GM21717 (cell line): ENCODE measurements around the gene C11orf68.

ENCODE experiments used
- ATAC-seq: cut with Tn5 transposase; IDR thresholded peaks from one replicate; pipeline ENCODE4 v1.9.1; 2021; ENCODE audit warnings: mild to moderate bottlenecking, moderate library complexity; ENCODE audit not compliant: unreplicated experiment

Gene C11orf68

DNA sequence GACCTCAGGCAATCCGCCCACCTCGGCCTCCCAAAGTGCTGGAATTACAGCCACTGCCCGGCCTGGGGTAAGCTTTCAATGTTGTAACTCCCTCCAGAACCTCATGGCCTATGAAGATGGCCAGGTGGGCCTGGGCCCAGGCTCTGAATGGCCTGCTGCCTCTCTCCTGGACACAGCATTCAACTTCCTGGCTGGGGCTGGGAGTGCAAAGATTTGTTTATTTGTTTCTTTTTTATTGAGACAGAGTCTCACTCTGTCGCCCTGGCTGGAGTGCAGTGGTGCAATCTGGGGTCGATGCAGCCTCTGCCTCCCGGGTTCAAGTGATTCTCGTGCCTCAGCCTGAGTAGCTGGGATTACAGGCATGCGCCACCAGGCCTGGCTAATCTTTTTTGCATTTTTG is 25.9 kb upstream of the C11orf68 start:
- ATAC-seq = no peak

DNA sequence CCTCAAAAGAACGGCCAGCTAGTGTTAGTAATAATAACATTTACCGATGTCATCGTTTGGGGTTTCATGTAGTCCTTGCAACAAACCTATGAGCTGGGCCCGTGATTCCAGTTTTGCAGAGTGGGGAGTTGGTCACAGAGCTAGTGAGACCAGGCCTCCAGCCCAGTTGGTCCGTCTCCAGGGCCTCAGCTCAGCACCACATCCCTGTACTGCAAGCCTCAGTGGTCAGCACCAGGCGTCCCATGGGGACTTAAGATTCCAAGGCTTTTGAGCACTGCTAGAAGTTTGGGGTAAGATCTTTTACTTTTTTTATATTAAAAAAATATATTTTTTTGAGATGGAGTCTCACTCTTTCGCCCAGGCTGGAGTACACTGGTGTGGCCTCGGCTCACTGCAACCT is 25.3 kb upstream of the C11orf68 start:
- no peak for ATAC-seq

DNA sequence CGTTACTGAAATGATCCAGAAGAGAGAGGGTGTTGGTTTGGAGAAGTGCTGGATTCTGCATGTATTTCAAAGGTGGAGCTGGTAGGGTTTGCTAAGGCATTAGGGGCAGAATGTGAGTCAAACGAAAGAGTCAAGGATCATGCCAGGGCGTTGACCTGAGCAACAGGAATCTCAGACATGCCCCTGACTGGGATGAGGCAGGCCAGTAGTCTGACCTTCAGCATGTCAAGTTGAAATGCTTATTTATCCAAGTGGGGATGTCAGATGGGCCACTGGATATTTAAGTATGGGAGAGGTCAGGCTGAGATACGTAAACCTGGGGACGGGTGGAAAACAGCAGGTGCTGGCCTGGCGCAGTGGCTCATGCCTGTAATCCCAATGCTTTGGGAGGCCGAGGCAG is 23.7 kb upstream of the C11orf68 start:
- no peak for ATAC-seq

DNA sequence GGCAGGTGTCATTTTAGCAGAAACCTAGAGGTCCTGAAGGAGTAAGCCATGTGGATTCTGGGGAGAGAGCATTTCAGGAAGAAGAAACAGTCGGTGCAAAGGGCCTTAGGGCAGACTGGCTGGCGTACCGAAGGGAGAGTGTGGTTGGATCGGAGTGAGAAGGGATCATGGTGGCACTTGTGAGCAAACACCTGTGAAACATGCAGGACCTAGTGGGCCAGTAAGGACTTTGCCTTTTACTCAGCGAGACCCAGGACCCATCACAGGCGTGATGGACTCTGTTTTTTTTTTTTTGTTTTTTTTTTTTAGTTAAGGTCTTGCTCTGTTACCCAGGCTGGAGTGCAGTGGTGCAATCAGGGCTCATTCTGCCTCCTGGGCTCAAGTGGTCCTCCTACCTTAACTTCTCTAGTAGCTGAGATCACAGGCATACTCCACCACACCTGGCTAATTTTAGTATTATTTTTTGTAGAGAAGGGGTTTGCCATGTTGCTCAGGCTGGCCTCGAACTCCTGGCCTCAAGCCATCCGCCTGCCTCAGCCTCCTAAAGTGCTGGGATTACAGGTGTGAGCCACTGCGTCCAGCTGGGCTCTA is 23.0 kb upstream of the C11orf68 start:
- no peak for ATAC-seq

DNA sequence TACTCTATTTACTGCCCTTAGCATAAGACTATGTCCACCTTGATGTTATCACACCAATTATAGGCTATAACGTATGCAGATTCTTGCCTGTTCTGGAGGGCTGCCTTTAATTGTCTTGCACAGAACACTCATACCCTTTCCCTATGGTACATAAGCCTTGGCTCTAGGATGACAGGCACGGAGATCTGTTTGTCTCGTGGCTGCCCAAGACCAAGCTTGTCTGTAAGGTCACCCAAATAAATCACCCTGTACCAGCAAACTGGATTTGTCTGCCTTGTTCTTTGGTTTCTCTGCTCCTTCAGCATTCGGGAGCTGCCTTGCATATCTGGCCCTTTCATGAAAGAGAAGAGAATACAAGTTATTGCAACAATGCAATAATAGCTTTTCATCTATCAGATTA is 18.9 kb upstream of the C11orf68 start:
- no peak for ATAC-seq

DNA sequence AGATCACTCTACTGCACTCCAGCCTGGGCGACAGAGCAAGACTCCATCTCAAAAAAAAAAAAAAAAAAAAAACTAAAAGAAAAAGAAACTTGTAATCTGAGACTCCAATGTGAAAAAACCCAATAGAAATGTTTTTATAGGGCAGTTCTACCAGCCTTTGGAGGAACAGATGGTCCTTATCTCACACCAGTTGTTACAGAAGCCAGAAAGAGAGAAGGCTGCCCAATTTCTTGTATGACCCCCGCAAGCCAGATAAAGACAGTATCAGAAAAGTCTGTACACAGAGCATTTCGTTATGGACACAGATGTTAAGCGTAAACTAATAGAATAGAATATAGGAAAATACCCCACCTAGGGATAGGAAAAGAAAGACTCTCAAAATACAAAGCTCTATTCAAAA is 15.2 kb upstream of the C11orf68 start:
- no peak for ATAC-seq

DNA sequence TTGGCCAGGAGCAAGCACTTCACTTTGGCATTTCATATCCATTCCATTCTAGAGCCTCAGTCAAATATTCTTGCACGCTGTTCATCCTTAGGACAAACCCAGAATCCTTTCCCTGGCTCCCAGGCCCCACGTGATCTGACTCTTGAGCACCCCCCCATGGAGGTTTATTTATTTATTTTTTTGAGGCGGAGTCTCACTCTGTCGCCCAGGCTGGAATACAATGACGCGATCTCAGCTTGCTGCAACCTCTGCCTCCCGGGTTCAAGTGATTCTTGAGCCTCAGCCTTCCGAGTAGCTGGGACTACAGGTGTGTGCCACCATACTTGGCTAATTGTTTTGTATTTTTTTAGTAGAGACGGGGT is 13.7 kb upstream of the C11orf68 start:
- ATAC-seq = no peak

DNA sequence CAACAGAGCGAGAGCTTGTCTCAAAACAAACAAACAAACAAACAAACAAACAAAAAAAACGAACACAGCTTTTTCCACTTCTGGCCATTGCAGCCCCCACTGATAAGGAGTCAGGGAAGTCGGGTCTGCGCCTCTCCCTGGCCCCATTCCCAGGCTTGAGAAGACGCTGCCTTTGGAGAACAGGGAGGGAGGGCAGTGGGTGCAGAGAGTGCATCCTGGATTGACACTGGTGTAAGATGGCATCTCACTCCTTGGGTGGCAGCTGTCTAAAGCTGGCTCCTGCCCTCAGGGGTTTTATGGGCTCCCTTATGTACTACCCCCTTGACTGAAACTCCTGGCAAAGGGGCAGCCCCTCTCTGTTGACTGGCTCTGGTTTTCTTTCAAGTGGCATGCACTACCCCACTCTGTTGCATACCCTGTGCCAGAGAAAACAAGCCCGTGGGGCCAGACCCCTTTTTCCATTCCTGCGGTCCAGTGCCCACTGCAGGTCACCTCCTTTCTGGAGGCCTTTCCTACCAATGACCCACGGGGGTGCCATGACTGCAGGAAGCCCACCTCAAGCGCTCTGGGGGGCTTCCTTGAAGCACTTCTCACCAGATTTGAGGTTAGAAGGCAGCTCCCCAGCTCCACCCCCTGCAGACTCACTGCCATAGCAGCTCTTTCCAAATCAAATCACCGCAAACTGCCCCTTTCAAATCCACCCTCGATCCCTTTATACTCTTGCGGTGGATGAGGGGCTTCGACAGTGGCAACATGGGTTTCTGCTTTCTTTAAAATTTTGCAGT is 13.1 kb upstream of the C11orf68 start:
- ATAC-seq = no peak

DNA sequence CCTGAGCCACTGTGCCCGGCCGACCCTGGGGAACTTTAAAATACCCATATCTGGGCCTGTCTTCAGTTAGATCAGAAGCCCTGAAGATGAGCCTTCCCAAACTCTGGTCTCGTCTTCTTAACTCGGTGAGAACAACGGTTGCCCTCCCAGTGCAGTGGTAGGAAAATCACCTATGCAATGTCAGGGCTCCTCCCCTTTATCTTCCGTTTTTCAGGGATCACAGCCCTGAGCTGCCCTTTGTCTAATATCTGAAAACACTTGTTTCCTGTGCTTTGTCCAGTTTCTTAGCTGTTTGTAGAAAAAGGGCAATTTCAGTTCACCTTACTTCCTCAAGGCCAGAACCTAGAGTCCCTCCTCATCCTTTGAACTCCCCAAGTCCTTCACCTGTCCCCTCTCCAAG is 9.8 kb upstream of the C11orf68 start:
- ATAC-seq = no peak

DNA sequence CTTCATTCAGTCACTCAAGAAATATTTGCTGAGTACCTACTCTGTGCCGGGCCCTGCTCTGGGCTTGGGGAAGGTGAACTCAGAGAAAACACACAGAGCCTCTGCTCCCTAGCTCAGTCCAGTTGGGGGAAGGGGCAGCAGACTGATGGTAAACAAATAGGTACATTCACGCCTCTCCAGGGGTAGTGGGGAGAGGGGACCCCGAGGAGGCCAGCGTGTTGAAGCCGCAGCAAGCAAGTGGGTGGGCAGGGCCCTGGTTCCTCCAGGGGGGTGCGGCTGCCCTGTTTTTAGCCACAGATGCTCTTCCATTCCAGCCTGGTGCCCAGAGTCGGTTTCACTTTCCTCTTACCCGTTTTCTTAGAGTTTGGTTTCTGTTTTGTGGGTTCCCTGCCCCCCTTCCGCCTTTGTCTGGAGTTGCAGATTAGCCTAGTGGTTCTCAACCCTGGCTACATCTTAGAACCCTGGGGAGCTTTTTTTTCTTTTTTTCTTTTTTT is 9.1 kb upstream of the C11orf68 start:
- ATAC-seq = peak; percentile 70

DNA sequence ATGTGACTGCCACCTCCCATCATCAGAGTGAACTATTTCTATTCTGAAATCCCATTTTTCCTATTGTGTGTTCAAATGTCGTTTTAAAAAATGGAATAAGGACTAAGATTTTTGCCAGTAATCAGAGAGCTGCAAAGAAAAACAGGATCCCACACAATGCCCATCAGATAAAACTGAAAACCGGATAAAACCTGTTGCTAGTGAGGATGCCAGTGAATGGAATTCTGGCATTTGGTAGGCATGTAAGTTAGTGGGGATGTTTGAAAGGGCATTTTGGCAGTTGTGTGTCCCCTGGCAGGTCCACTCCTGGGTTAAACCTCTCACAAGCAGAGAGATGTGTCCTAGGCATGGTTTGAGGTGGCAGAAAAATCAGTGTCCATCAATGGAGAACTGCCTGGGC is 6.5 kb upstream of the C11orf68 start:
- ATAC-seq = no peak

DNA sequence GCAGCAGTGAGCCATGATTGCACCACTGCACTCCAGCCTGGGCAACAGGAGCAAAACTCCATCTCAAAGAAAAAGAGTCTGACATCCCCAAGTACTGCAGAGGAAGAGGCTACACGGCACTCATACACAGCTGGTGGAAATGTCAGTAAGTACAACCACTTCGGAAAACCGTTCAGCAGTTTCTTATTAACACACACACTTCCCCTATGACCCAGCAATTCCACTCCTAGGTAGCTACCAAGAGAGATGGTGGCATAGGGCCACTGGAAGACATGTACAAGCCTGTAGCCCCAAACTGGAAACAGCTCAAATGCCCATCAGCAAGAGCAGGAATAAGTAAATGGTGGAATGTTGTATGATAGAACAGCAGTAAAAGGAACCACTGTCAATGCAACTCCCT is 3.7 kb upstream of the C11orf68 start:
- no peak for ATAC-seq

DNA sequence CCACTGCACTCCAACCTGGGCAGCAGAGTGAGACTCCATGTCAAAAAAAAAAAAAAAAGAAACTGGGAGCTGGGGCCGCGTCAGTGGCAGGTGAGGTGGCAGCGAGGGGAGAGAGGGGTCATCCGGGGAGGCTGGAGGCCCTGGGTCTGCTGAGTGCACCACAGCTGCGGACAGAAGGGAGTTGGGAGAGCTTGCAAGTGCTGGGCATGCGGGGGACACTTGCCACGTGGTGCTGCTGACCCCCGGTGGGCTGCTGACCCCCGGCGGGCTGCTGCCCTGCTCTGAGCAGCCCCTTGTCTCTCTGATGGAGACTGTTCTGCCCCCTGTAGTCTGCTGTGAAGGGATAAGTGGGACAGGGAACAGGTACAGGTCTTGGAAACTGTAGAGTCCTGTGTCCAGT is 3.0 kb upstream of the C11orf68 start:
- no peak for ATAC-seq

DNA sequence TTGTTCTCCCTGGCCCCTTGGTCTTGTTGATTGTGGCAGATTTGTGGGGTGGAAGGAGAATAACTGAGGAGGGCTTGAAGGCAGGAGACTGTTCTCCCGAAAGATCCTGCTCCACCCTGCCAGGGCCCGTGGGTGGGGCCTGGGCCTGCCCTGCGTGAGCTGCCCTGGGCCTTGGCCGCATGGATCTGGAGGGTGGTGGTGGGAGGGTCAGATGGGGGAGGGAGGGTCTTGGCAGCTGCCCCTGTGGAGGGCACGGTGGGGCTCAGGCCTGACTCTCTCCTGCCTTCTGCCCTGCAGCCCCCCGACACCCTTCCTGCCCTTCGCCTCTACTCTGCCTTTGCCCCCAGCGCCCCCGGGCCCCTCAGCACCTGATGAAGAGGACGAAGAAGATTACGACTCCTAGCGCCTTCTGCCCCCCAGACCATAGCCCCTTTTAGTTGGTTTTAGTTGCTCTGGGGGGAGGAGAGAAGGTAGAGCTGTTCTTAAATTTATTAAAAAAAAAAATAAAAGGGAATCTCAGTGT is 2.2 kb upstream of the C11orf68 start:
- no peak for ATAC-seq

DNA sequence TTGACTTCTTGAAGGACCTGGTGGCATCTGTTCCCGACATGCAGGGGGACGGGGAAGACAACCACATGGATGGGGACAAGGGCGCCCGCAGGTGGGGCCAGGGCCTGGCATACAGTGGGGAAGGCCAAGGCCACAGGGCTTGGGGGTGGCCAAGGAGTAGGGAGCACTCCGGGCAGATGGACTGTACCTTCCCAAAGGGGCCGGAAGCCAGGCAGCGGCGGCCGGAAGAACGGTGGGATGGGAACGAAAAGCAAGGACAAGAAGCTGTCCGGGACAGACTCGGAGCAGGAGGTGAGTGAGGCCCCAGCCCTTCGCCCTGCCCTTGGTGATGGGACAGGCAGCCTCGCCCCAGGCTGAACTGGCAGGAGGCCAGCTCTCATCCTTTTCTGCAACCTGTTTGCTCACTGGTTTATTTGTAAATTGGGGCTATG is 1.5 kb upstream of the C11orf68 start:
- no peak for ATAC-seq

DNA sequence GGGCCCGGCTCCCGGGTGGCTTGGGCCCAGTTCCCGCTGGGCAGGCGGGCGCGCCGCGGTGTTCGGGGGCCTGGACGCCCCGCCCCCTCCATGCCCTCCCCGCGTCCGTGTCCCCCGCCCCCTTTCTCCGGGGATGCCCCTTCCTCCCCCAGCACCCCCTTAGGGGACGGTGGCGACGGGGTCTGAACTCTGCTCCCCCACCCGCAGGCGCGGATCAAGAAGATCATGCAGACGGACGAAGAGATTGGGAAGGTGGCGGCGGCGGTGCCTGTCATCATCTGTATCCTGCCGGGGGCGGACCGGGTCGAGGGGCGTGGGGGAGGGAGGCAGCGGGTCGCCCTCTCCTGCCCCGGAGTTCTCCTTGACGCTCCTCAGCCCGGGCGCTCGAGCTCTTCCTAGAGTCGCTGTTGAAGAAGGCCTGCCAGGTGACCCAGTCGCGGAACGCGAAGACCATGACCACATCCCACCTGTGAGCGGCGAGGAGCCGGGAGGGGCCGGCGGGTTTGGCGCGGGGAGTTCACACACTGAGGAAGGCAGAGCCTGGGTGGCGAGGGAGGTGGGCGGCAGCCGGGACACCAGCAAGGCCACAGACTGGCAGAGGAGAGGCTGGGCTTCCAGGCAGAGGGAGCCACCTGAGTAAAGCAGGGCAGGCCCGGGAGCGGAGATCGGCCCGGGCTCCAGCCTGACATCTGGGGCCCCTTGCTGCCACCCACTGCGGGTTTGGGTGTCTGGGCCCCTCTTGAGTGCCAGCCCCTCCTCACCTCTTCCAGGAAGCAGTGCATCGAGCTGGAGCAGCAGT is 910 bp upstream of the C11orf68 start:
- peak; percentile 35 for ATAC-seq

DNA sequence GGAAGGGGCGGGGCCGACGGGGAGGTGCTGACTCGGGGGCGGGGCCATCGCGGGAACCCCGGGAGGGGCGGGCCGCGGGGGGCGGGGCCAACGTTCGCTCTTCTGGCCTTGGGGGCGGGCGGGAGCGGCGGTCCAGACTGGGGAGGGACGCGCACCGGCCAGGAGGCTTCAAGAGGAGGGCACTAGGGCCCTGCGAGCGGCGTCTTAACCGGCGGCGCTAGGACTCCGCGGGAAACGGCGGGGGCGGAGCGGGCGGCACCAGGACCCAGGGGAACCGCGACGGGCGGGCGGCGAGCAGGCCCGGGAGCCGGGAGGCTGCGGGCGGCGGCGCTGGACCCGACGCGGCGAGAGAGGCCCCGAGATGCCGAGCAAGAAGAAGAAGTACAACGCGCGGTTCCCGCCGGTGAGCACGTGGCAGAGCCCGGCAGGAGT is 295 bp upstream of the C11orf68 start, which contains the start of gene DRAP1:
Gene DRAP1, plus strand, starts transcription at position 286 of the 432 bp plus-strand sequence. Its CDS starts 76 bp downstream, at position 362.
- ATAC-seq = peak; percentile 69

DNA sequence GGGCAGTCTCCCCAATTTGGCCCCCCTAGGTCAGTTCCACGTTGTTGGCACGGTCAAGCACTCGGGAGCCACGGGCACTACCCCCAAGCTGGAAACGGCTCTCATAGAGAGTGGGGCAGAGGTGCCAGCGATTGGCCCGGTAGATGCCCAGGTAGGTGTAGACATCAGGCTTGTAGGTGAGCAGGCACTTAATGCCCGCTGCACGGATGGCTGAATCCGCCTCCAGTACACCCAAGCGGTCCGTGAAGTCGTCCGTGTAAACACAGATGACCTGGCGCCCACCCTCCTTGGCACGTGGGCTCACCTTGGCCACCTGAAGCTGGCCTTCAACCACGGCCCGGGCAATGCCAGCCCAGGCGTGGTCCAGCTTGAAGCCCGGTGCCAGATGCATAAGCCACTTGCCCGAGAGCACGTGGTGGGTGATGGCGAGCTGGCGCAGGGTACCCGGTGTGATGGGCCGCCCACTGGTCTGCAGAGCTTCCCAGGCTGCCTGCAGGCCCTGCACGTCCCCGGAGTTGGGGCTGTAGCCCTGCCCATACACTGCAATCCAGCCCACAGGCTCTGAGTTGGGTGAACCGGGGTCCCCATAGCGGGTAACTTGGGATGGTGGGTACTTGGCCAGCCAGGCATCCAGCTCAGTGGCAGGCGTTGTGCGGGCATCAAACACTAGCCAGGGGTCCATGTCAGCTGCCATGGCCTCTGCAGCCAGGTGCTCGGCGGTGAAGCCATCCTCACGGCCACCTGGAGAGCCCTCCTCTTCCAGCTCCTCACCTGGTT is 1.2 kb downstream of the C11orf68 start:
- ATAC-seq = no peak

DNA sequence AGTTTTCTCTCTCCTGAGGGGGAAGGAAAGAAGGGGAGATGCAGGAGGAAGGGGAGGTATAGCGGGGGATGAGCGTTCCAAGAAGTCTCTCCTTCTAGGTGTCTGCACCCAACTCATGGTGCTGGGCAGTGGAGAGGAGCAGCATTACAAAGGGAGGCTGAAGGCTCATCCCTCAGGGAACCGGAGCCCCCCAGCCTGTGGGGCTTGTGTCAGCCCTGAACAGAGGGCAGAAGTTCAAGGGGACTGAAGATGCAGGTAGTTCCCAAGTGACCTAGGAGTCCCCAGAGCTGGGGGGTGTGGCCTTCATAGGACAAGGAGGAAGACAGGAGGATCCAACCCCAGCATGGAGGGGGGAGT is 1.8 kb downstream of the C11orf68 start:
- no peak for ATAC-seq

DNA sequence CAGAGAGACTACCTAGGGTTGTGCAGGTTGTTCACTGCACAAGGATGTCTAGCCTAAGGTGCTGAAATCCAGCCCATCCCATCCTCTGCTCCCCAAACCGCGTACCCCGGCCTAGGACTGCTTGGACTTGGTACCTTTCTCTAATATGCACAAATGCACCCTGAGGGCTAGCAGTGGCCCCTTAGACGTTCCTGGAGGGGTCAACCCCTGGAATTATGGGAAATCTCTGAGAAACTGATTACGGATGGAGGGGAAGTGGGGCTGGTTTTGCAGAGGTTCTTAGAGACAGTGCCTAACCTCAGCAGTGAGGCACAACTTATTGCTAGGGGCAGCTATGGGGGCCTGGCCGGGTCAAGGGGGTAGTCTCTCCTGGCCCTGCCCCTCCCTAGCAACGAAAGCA is 2.5 kb downstream of the C11orf68 start:
- no peak for ATAC-seq

DNA sequence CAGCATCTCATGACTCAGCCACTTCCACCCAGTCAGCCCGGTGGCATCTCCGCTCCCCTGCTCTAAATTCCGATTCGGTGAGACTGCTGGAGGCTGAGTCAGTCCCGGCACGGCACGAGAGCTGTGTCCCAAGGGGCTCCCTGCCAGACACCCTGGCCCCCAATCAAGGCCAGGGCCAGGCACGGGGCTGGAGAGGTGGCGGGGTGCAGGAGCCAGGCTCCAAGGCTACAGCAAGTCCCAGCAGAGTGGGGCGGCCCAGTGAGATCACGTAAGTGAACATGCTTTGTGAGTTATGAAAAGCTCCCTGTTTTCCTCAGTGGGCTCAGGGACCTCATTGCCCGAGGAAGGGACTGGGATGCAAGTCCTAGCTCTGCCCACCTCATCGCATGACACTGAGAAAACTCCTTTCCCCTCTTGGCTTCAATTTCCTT is 3.0 kb downstream of the C11orf68 start:
- no peak for ATAC-seq
